ENCODE results near the gene NUTM1.
A peak's percentile ranks its signal among the peaks of the same experiment; 100 is the strongest.

The NUTM1 gene

GRCh38 chr15:34314491-34315490 lies 28.3 kb upstream of the NUTM1 start:
- in situ Hi-C loops (cut with MboI; ENCODE audit: low pct_unique_long_range_greater_than_20kb, low sequenced_read_pairs, unreplicated experiment): no loop called here
- DNase-seq (ENCODE audit: low spot score): no peak
- no peak for TF ChIP-seq CTCF (IDR thresholded peaks at IDR 0.05; ENCODE audit: extremely low read depth, insufficient read depth, missing control alignments)

GRCh38 chr15:34318277-34319079 lies 24.6 kb upstream of the NUTM1 start:
- DNase-seq (ENCODE audit: low spot score): peak; percentile 34

GRCh38 chr15:34323217-34323616 lies 19.9 kb upstream of the NUTM1 start:
- in situ Hi-C loops (cut with MboI; ENCODE audit: low pct_unique_long_range_greater_than_20kb, low sequenced_read_pairs, unreplicated experiment): no loop called here

More at GRCh38 chr15:34318277-34319079, 24.6 kb upstream of the NUTM1 start:
- in situ Hi-C loops (cut with MboI; ENCODE audit: low pct_unique_long_range_greater_than_20kb, low sequenced_read_pairs, unreplicated experiment): no loop called here
- no peak for TF ChIP-seq CTCF (IDR thresholded peaks at IDR 0.05; ENCODE audit: extremely low read depth, insufficient read depth, missing control alignments)

DNA sequence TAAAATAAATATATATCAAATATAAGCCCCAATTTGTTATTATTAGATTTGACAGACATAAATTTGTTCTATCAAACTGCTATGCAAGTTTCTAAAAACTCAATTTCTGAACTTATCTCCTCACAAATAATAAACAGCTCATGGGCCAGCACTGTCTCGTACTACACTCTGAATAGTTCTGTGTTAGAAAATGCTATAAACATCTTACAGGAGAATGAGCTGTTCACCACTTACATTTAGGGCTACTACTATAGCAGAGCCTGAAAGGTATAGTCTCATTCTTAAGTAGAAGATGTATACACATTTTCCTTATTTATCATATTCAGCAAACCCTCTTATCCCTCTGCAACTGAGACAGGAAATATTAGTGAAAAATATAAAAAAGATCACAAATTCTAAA lies 18.2 kb upstream of the NUTM1 start:
- DNase-seq (ENCODE audit: low spot score): no peak
- TF ChIP-seq CTCF (IDR thresholded peaks at IDR 0.05; ENCODE audit: extremely low read depth, insufficient read depth, missing control alignments): no peak
- in situ Hi-C loops (cut with MboI; ENCODE audit: low pct_unique_long_range_greater_than_20kb, low sequenced_read_pairs, unreplicated experiment): loop anchor here (25.0 kb wide), 1 partner anchor 238 kb away; no protein-coding TSS in a partner anchor

More at GRCh38 chr15:34323217-34323616, 19.9 kb upstream of the NUTM1 start:
- DNase-seq (ENCODE audit: low spot score): no peak
- TF ChIP-seq CTCF (IDR thresholded peaks at IDR 0.05; ENCODE audit: extremely low read depth, insufficient read depth, missing control alignments): no peak

DNA sequence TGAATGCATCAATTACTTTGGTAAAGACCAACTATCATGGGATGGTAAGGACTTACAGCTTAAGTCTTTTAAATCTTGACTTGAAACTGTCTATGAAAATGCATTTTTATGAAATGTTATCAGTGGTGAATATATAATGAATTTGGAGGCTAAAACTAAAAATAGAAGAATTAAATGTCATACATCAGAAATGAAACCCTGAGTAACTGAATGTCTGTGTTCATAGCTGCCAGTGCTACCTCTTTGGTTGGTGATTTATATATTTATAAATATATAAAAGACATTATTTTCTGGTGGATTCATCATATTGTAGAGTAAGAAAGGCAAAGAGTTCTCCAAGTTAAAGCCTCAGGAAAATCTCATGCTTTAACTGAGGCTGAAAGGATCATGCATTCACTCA lies 17.7 kb upstream of the NUTM1 start:
- in situ Hi-C loops (cut with MboI; ENCODE audit: low pct_unique_long_range_greater_than_20kb, low sequenced_read_pairs, unreplicated experiment): loop anchor here (25.0 kb wide), 1 partner anchor 238 kb away; no protein-coding TSS in a partner anchor
- DNase-seq (ENCODE audit: low spot score): no peak

More for the DNA sequence above, 17.7 kb upstream of the NUTM1 start:
- no peak for TF ChIP-seq CTCF (IDR thresholded peaks at IDR 0.05; ENCODE audit: extremely low read depth, insufficient read depth, missing control alignments)
